Effector memory CD4-positive, alpha-beta T cell (primary cell): ENCODE measurements around the gene PADI2.
"Not testable (repeated sequence)": the region's sequence is repeated elsewhere in the genome, so short reads cannot be mapped to it uniquely, and the experiment has no call there.

Experiments used
- DNase-seq, 3 donors: peaks; one replicate each; pipeline ENCODE4 v3.0.0-alpha.2; 2020
- H3K27ac ChIP-seq: 2 replicates; pipeline ENCODE4 v1.7.0; 2013; ENCODE audit warnings: mild to moderate bottlenecking, low read length, moderate library complexity; ENCODE audit not compliant: insufficient read depth, poor library complexity, severe bottlenecking
- H3K27me3 ChIP-seq: replicated peaks from 2 replicates; pipeline ENCODE4 v1.7.0; 2013; ENCODE audit warnings: mild to moderate bottlenecking, low read length; ENCODE audit not compliant: insufficient read depth, control insufficient read depth, poor library complexity, severe bottlenecking
- H3K36me3 ChIP-seq: 2 replicates; pipeline ENCODE4 v1.7.0; 2013; ENCODE audit warnings: mild to moderate bottlenecking, low read length, moderate library complexity; ENCODE audit not compliant: control insufficient read depth, insufficient read depth
- H3K4me1 ChIP-seq: 2 replicates; pipeline ENCODE4 v1.7.0; 2013; ENCODE audit warnings: low read length, mild to moderate bottlenecking; ENCODE audit not compliant: control insufficient read depth, insufficient read depth, poor library complexity, severe bottlenecking
- H3K4me3 ChIP-seq: 2 replicates; pipeline ENCODE4 v1.7.0; 2013; ENCODE audit warnings: low read length, low read depth, mild to moderate bottlenecking; ENCODE audit not compliant: insufficient read depth, poor library complexity, severe bottlenecking
- H3K9me3 ChIP-seq: 2 replicates; pipeline ENCODE4 v1.7.0; 2013; ENCODE audit warnings: mild to moderate bottlenecking, low read length, moderate library complexity; ENCODE audit not compliant: control insufficient read depth

PADI2 gene

DNA sequence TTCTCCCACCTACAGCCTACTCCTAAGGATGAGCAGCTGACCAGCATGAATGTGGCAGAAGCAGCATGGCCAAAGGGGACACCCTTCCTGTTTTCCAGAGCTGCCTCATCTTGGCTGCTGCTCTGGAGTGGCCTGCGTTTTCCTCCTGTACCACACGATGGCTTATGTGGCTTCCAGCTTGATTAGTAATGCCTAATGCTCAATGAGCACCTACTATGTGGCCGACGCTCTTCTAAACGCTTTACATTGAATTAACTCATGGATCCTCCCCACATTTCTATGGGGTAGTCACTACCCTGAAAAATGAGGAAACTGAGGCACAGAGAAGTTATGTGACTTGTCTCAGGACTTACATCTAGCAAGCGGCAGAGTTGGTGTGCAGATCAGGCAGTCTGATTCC, 47.5 kb downstream of the PADI2 start:
- Histone ChIP-seq H3K4me1 (no peaks in the 10 kb centered on the region), H3K4me3 (no peak overlapping the region), H3K27ac (no peak overlapping the region), H3K36me3 (no peaks in the 10 kb centered on the region), H3K9me3 (no peaks in the 10 kb centered on the region), H3K27me3 (no peaks in the 10 kb centered on the region)
- DNase-seq: no peak

DNA sequence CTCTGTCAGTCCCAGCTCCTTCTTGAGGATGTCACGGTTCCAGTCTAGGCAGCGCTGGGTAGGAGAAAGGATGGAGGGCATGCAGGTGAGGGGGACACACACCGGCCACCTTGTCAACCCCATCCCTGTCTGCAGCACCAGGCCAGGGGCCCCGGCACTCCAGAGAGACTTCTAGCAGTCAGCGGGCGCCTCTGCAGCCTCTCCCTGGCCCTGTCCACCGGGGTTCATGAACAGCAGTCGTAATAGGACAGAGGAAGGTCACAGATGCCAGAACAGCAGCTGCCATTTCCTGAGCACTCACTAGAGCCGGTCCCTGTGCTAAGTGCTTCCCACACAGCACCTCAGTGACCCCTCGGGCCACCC, 49.1 kb downstream of the PADI2 start:
- H3K4me3 ChIP-seq: no peak overlapping the region
- H3K9me3 ChIP-seq: no peaks in the 10 kb centered on the region
- no peak overlapping the region for H3K27ac ChIP-seq
- no peaks in the 10 kb centered on the region for H3K36me3 ChIP-seq
- H3K4me1 ChIP-seq: no peaks in the 10 kb centered on the region
- H3K27me3 ChIP-seq: no peaks in the 10 kb centered on the region
- no peak for DNase-seq

DNA sequence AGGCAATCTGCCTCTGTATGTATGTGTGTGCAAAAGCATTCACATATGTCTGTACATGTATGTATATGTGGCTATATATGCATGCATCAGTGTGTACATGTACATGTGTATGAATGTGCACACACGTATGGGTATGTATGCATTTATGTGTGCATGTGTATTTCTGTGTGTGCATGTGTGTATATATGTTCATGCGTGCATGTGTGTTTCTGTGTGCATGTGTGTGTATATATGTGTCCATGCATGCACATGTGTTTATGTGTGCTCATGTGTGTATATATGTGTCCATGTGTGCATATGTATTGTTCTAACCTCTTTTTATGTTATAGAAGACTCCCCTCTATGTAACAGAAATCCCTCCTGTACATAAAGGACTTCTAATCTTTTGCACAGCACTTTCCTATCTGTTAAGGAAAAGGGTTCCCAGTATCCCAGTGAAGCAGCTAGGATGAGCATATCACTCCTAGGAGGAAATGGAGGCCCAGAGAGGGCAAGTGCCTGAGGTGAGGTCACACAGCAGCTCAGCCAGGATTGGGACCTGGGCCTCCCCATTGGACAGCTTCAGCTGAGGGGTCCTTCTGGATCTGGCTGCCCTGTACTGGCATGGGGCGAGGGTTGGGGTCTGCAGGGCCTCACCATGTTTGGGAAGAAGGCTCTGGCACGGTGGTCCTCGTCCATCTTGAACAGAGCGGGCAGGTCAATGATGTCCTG, 49.6 kb downstream of the PADI2 start:
- Histone ChIP-seq H3K27ac (no peak overlapping the region), H3K4me3 (no peak overlapping the region), H3K27me3 (no peaks in the 10 kb centered on the region), H3K4me1 (no peaks in the 10 kb centered on the region), H3K9me3 (no peaks in the 10 kb centered on the region), H3K36me3 (no peaks in the 10 kb centered on the region)
- no peak for DNase-seq

DNA sequence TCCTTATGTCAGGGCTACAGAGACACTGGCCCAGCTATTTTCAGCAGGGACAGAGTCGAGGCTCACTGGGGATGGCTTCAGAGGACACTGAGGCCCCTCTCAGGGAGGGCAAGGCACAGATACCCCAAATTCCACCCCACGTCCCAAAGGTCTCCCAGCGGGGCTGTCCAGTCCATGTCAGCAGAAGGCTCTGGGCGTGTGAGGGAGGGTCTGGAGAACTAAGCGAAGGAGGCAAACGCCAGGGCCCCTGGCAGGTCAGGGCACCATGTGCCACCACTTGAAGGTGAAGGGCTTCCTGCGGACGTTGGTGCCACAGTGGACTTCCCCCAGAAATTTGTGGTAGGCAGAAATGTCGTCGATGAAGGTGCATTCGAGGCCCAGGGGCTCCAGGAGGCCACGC, 50.5 kb downstream of the PADI2 start:
- no peak for DNase-seq
- no peaks in the 10 kb centered on the region for H3K27me3 ChIP-seq
- no peaks in the 10 kb centered on the region for H3K36me3 ChIP-seq
- H3K4me1 ChIP-seq: no peaks in the 10 kb centered on the region
- no peak overlapping the region for H3K4me3 ChIP-seq
- no peaks in the 10 kb centered on the region for H3K9me3 ChIP-seq
- H3K27ac ChIP-seq: no peak overlapping the region

DNA sequence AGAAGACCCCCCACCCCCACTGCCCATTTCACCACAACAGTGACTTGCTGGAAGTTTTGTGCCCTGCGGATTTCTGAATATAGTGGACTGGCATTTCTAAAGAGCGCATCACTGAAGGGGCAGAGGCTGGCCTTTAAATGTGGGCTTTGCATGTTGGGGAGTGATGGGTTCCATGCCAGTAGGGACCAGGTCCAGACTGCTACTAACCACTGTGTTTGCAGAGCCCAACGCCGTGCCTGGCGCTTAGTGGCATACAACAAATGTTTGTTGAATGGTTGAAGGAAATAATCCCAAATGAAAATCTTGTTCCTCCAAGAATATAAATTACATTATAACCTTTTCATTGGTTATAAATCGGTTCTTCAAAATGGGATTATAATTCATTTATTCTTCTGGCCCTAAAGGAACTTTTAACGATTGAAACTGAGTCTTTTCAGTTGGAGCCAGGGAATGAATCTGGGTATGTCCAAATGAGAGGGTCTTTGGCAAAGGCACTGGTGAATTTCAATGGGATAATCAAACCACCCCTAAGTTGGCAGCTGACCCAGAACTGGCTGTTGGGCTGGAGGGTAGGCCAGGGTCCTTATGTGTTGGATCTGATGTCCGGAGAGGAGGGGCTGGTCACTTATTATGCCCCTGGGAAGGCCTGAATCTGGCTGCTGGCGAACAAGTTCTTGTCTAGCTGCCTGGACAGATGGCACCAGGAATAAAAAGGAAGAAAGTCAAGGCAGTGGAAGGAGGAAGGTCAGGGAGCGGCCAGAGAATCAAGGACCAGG, 51.6 kb downstream of the PADI2 start:
- Histone ChIP-seq H3K27ac (no peak overlapping the region), H3K36me3 (no peaks in the 10 kb centered on the region), H3K27me3 (no peaks in the 10 kb centered on the region), H3K9me3 (no peaks in the 10 kb centered on the region), H3K4me3 (no peak overlapping the region), H3K4me1 (no peaks in the 10 kb centered on the region)
- no peak for DNase-seq

DNA sequence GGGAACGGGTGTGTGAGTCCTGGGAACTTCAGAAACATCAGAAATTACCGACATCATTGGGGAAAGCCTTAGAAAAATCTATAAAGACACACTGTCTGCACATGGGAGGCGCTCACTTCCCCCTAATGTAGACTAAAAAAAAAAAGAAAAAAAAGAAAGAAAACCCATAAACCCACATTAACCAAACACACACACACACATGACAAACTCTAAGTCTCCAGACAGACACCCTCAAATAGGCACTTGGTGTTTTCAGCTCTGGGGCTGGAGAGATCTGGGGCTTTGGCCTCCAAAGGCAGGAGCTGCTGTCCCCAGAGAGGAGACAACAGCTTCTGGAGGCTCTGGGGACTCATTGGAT, 52.2 kb downstream of the PADI2 start:
- H3K27me3 ChIP-seq: no peaks in the 10 kb centered on the region
- no peaks in the 10 kb centered on the region for H3K4me1 ChIP-seq
- H3K27ac ChIP-seq: no peak overlapping the region
- no peak overlapping the region for H3K4me3 ChIP-seq
- no peaks in the 10 kb centered on the region for H3K36me3 ChIP-seq
- no peaks in the 10 kb centered on the region for H3K9me3 ChIP-seq
- DNase-seq: no peak

DNA sequence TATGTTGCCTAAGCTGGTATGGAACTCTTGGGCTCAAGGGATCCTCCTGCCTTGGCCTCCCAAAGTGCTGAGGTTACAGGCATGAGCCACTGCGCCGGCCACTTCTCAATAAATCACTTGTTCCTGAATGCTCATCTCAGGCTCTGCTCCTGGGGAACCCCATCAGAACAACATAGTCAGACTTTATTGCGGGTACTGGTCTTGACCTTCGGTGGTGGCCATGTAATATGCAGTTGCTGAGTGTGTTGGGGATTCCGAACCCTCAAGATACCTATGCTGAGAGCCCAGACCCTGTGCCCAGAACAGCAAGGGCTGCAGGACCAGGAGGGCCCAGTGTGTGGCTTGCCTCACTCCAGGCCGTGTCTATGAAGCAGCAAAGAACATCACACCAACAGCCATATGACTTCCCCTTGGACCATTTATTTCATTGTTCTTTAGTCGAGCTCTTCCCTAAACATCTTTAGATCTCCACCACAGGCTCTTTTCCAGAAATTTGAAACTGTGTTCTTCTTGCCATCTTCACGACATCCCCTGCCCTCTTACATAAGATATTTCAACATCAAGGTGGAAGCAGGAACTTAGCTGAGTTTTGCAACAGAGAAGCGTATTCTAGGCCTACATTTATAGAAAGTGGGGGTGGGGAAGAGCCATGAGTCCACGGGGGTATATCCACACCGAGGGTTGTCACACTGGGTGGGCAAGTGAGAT, 52.7 kb downstream of the PADI2 start:
- H3K4me1 ChIP-seq: no peaks in the 10 kb centered on the region
- no peaks in the 10 kb centered on the region for H3K36me3 ChIP-seq
- no peak for DNase-seq
- no peak overlapping the region for H3K4me3 ChIP-seq
- H3K27me3 ChIP-seq: no peaks in the 10 kb centered on the region
- no peaks in the 10 kb centered on the region for H3K9me3 ChIP-seq
- no peak overlapping the region for H3K27ac ChIP-seq

DNA sequence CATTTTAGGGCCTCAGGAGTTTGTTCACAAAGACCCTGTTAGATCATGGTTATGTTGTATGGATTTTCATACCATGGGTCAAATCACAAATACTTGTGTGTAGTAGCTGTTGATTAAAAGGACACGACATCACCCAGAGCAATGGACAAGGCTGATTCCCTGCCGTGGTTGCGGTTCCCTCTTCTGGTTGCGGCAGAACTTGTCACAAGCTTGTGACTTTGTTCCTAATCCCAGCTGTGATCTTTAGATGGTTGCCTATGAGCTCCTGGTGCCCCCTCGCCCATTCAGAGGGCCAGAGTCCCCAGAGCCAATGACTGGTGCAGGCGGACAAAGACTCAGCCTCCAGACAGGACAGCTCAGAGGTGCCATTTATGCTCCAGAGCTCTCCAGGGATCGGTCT, 53.6 kb downstream of the PADI2 start:
- Histone ChIP-seq H3K4me1 (no peaks in the 10 kb centered on the region), H3K36me3 (no peaks in the 10 kb centered on the region), H3K27me3 (no peaks in the 10 kb centered on the region), H3K9me3 (no peaks in the 10 kb centered on the region), H3K4me3 (no peak overlapping the region), H3K27ac (no peak overlapping the region)
- DNase-seq: no peak

DNA sequence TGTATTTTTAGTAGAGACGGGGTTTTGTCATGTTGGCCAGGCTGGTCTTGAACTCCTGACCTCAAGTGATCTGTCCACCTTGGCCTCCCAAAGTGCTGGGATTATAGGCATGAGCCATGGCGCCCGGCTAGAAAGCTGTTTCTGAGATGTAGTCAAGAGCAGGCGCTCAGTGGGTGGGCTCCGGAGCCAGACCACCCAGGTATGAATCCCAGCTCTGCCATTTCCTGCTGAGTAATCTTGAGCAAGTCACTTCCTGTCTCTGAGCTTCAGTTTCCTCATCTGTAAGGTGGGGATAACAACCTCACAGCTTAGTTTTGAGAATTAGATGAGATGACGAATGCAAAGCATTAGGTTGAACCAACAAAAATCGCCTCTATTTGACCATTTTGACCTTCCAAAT, 56.5 kb downstream of the PADI2 start:
- H3K27ac ChIP-seq, H3K9me3 ChIP-seq: not testable (repeated sequence)

DNA sequence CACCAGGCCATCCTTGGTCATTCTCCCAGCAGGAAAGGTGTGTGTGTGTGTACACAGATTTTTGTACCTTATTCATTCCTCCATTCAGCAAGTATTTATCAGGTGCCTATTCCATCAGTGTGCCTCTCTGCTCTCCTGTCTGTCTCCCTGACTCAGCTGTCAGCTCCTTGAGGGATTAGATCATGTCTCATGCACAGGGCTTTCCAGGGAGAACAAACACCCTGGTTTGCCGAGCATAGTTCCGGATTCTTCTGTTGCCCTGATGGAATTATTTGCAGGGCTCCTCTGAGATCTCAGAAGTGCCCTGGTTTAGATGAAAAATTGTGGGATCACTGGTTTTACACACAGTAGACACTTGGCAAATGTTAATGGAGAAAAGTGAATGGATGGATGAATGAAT, 57.4 kb downstream of the PADI2 start:
- Histone ChIP-seq H3K36me3 (no peaks in the 10 kb centered on the region), H3K4me3 (no peak overlapping the region), H3K4me1 (no peaks in the 10 kb centered on the region), H3K27ac (no peak overlapping the region), H3K9me3 (no peaks in the 10 kb centered on the region), H3K27me3 (no peaks in the 10 kb centered on the region)
- DNase-seq: no peak

More for the DNA sequence above, 56.5 kb downstream of the PADI2 start:
- H3K4me3 ChIP-seq, H3K36me3 ChIP-seq, H3K4me1 ChIP-seq, H3K27me3 ChIP-seq, DNase-seq: not testable (repeated sequence)
